Endothelial cell of hepatic sinusoid (primary cell): ENCODE data around the gene NTHL1.

Experiments
- in situ Hi-C: cut with HindIII; loops from 2 replicates; pipeline ENCODE4 v1.10.0; 2017; ENCODE audit warnings: low sequenced_read_pairs

NTHL1 gene

DNA sequence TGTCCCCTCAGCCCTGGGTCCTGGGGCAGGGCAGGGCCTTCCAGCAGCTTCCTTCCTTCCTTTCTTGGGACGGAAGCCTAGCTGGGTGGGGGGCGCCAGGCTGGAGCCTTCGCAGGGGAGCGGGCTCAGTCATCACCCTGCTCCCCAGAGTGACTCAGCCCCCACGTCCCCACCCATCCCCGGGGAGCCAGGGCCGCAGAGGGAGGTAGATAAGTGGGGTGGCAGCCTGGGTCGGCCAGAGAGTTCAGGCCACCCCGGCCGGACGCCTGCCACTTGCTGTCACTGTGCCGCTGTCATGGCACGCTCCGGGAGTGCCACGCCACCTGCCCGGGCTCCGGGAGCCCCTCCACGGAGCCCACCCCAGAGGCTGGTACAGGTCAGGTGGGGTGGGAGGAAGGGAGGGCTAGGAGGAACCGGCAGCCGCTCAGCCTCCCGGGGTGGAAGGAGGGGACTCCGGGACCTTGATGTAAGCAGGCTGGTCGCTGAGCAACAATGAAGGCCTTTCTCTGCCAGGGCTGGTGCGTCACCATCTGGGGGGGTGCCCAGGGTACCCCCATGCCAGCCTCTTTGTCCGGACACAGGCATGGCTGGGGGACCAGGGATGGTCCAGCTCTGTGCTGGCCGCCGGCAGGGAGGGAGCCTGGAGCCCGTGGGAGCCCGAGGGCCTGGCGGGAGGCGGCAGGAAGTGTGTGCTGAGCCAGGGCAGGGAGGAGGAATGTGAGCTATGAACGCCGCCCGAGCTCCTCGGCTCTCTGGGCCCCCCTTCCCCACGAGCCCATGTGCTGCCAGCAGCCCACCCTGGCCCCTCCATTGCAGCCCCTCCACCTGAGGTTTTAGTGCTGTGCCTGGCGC lies 14.4 kb downstream of the NTHL1 start:
- in situ Hi-C loops = loop anchor here (10.0 kb wide), 1 partner anchor 472 kb away; no protein-coding TSS in a partner anchor

DNA sequence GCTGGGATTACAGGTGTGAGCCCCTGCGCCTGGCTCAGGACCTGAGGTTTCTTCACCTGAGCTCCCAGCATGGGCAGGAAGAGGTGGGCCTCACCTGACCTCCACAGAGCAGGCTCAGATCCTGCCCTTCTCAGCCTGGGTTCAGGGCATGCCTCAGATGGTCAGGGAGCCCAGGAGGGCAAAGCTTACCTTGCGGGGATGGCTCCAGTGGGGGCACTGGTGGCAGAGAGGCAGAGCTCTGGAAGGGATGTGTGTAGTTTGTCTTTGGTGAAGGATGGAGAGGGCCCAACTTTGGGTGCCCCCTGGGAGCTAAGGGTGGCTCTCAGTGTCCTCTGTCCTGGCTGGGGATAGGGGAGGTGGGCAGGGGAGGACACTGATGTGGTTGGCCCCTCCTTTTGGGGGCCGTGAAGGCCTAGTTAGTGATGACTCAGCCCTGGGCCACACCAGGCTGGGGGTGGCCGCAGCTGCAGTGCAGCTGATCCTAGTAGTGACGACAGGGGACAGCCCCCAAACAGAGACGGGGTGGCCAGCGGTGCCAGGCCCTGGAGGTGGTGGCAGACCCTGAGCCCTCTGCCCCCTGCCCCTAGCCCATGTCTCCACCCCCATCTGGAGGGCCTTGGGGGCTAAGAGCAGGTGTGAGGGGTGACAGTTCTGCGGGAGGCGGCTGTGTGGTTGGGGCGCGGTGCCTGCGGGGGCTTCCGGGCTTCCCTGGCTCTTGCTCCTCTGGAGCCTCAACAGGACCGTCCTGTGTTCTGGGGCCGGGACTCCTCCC lies 15.2 kb downstream of the NTHL1 start:
- in situ Hi-C loops = loop anchor here (10.0 kb wide), 1 partner anchor 472 kb away; no protein-coding TSS in a partner anchor

GRCh38 chr16:2031081-2031577 lies 16.5 kb downstream of the NTHL1 start:
- in situ Hi-C loops = loop anchor here (10.0 kb wide), 1 partner anchor 474 kb away; no protein-coding TSS in a partner anchor

GRCh38 chr16:2030036-2030435 lies 17.6 kb downstream of the NTHL1 start:
- in situ Hi-C loops = loop anchor here (10.0 kb wide), 1 partner anchor 475 kb away; no protein-coding TSS in a partner anchor

- in situ Hi-C loops = no loop called here
Measured at GRCh38 chr16:2029350-2029749, 18.3 kb downstream of the NTHL1 start.

DNA sequence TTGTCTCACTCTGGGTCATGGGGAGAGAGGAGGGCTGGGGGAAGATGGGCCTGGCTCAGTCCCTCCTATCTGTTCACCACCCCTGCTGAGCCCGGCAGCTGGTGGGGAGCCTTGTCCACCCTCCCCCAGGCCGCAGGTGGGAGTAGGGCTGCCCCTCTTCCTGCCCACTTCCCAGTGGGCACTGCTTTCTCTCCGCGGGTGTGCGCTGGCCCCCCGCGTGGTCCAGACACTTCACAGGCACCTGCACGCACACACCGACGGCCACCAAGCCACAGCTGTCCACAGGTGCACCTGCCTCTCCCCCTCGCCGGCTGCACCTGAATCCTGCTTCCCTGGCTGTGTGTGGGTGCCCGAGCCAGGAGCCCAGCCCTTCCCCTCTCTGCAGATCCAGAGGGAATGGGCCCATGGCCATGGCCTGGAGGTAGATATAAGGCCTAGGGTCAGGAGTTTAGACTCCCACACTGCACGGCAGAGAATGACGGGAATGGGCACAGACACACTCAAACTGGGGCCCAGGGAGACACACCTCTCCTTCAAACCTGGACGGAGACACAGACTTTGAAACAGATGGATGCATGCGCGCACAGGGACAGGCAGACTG lies 18.9 kb downstream of the NTHL1 start:
- in situ Hi-C loops = no loop called here

DNA sequence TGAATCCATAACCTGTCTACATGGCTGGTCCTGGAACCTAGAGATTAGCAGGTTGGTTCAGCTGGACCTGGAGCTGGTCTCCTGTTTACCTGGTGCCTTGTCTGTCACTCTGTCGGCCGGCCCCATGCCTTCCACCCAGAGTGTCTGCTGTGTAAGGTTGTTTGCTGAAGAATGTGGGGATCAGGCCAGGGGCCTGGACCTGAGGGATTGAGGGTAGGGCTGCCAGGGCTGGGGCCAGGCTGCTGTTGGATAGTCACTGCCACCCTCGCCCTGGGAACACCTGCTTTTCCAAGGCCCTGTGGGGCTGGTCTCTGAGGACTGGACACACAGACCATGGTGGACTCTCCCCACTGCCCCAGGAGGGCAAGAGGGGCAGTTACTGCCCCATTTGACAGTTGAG lies 19.5 kb downstream of the NTHL1 start:
- in situ Hi-C loops = no loop called here

DNA sequence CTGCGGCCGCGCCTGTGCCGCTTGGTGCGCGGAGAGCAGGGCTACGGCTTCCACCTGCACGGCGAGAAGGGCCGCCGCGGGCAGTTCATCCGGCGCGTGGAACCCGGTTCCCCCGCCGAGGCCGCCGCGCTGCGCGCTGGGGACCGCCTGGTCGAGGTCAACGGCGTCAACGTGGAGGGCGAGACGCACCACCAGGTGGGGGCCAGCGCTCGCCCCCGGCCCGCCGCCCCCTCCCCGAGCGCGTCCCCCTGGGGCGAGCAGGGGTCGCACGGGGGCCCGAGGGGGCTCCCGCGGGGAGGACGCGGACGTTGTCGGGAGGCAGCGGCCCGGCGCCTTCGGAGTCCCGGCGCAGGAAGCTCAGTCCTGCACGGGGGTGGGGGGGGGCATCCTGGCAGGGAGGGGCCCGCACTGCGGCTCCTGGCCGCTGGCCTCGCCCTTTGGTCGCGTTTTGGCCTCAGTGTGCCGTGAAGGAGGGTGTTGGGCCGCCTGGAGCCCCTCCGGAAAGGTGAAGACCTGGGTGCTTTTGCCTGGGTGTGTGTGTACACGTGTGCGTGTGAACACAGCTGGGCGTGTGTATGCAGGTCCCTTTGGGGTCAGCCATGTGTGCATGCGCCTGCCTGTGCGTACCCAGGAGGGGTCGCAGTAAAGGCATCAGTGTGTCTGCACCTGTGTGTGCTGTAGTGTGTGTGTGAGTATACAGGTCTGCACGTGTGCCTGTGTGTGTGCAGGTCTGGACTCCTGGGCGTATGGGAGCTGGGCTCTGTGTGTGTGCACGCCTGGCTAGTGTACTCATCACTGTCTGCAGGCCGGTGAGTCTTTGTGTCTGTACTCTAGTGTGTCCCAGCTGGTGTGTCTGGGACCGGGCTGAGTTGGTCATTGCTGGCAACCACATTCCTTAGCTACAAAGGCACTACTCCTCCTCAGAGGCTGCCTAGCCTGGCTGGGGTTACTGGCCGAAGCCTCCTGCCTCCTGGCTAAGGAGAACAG lies 20.3 kb downstream of the NTHL1 start:
- in situ Hi-C loops = no loop called here

DNA sequence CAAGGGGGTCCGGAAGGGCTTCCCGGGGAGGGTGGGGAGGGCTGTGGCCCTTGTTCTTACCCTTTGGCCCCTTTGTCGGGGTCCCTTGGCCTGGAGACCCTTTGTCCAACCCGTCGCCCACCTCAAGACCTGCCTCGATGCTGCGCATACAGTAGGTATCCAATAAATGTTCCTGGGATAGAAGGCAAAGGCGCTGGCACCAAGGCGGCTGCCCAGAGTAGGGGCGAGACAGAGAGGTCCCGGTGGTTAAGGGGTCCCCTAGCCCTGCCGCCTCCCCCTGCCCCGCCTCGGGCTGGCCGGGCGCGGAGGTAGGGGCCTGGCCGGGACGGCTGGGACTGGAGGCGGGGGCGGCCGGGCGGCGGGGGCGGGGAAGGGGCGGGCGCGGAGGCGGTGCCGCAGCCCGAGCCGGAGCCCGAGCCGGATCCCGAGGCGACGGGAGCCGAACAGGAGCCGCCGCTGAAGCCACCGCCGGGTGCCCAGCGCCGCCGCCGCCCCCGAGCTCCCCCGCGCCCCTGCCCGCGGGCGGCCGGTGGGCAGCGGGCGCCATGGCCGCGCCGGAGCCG lies 21.1 kb downstream of the NTHL1 start, which contains the start of gene NHERF2:
TSS of gene NHERF2 (plus strand) at position 442 of the 563 bp plus-strand sequence. CDS start at position 546, 104 bp downstream.
- in situ Hi-C loops = no loop called here

DNA sequence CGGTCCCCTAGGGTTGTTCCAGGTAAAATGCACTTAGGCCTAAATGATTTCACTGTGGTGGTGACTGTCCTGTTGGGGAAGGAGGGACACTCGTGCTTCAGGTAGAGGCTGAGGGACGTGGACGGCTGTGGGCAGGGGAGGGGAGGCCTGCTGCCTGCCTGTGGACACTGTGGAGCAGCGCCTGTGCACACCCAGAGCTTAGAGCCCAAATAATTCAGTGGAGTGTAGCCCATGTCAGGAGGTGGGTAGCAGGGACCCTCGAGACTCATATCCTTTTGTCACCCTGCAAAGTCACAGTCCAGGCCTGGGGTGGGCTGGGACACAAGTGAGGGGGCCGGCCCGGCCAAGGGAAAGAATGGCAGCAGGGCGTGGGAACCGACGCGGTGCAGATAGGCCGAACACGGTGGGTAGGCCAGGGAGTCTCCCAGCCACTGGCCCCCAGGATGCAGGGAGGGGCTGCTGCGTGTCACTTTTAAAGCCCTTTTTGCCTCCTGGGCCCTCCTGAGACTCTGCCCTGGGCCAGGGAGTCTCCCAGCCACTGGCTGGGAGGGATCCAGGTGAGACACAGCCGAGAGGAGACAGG lies 21.7 kb downstream of the NTHL1 start:
- in situ Hi-C loops = no loop called here

DNA sequence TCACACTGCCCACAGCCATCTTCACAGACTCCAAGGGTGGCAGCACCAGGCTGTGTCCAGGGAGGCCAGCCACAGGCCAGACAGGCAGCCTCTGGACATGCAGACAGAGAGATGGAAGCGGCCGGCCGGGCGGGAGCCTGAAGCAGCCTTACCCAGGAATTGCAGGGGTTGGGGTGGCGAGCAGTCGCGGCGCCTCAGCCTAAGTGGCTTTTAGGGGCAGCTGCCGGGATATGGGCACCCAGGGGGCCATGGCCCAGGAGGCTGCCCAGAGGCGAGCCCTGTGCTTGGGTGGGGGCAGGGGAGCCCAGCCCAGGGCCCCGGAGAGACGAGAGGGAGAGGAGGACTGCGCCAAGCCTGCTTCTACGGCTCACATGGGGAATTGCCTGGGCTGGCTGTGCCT lies 22.4 kb downstream of the NTHL1 start:
- in situ Hi-C loops = no loop called here

- in situ Hi-C loops = no loop called here
Measured at GRCh38 chr16:2024032-2024420, 23.6 kb downstream of the NTHL1 start.

GRCh38 chr16:2023092-2024031 lies 24.3 kb downstream of the NTHL1 start:
- in situ Hi-C loops = no loop called here

DNA sequence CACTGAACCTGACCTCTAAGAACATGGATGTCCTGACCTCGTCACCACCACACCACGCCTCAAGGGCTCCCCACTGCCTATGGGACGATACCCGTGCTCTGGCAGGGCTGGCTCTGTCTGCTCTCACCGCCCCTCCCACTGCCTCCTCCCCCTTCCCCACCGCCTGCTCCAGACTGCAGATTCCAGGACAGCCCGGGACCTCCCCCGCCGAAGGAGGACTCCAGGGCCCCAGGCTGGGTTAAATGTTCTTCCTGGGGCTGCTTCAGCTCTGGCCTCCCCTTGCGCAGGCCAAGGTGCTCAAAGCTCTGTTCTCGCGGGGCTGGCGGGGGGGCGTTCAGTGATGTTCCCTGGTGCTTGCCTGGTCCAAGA lies 24.9 kb downstream of the NTHL1 start:
- in situ Hi-C loops = no loop called here

GRCh38 chr16:2019921-2020831 lies 27.5 kb downstream of the NTHL1 start:
- in situ Hi-C loops = no loop called here

- in situ Hi-C loops = no loop called here
Measured at GRCh38 chr16:2019518-2019920, 28.1 kb downstream of the NTHL1 start, which contains the start of gene NPW. NPW (plus strand) TSS chr16:2019785.

DNA sequence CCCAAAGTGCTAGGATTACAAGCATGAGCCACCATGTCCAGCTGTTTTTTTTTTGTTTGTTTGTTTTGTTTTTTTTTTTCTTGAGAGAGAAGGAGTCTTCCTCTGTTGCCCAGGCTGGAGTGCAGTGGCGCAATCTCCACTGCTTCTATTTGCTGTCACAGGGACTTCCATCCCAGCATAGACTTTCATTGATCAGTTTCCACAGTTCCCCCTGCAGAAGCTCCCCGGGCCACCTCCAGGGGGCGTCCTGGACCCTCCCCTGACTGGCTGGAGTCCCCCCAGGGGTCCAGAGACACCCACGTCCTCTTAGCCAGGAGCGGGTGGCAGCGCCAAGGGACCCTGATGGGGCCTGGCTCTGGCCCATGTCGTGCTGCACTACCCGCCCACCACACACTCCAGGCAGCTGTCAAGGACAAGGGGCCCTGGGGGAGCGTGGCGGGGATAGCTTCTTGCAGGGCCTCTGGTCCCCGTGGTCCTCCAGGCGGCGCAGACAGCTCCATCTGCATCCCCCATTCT lies 31.2 kb downstream of the NTHL1 start:
- in situ Hi-C loops = no loop called here
